EL (cell line): ENCODE results near the gene HYI.
"Not testable (repeated sequence)": the region's sequence is repeated elsewhere in the genome, so short reads cannot be mapped to it uniquely, and the experiment has no call there.

Experiments
- DNase-seq: peaks from one replicate; pipeline ENCODE4 v3.0.0-alpha.2; 2016

The HYI gene

DNA sequence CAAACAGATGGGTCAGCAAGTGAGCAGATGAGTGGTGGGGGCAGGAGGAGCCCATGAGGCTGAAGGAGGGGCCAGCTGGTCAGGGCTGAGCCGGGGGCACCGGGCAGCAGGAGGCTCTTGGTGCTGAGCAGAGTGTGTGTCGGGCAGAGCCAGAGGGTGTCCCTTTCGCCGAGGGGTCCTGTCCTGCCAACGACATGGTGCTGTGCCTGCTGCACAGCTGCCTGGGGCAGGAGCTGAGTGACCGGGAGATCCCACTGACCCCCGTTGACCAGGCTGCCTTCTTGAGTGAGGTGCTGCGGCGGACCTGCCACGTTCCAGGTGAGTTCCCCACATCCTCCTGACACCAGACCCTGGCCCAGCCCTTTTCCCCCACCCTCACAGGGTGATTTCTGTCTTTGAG is 27.5 kb downstream of the HYI start:
- no peak for DNase-seq

DNA sequence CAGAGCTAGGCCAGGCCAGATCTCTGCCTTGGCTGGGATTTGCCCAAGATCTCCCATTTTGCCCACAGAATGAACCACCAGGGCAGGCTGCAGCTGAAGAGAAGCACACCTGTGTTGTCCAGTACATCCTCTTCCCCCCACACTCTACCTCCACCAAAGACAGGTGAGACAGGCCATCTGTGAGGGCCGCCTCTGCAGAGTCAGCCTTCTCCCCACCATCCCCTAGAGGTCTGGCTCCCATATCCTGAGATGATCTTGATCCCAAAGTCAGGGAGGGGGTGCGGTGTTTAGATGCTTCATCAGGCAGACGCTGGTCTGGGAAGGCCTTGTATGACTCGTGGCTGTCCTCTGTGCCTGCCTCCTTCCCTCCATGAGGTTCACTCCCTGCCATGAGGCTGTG is 28.7 kb downstream of the HYI start:
- no peak for DNase-seq

DNA sequence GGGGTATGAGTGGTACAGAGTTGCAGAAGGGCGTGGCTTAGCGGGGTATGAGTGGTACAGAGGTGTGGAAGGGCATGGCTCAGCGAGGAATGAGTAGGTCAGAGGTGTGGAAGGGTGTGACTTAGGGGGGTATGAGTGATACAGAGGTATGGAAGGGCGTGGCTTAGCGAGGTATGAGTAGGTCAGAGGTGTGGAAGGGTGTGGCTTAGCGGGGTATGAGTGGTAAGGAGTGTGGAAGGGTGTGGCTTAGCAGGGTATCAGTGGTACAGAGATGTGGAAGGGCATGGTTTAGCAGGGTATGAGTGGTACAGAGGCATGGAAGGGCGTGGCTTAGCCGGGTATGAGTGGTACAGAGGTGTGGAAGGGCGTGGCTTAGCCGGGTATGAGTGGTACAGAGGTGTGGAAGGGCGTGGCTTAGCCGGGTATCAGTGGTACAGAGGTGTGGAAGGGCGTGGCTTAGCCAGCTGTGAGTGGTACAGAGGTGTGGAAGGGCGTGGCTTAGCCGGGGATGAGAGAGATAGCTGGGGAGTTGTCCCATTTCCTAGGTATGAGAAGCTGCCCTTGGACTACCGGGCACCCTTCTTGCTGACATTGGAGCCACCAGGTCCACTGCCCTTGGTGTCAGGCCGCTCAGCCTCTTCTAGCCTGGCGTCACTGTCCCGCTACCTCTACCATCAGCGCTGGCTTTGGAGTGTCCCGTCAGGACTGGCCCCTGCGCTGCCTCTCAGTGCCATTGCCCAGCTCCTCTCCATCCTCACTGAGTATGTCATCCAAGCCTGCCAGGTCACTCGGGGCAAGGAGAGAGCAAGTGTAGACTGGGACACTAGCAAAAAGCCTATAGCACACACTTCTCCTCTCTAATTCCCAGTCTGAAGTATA is 29.8 kb downstream of the HYI start:
- DNase-seq, result no peak

DNA sequence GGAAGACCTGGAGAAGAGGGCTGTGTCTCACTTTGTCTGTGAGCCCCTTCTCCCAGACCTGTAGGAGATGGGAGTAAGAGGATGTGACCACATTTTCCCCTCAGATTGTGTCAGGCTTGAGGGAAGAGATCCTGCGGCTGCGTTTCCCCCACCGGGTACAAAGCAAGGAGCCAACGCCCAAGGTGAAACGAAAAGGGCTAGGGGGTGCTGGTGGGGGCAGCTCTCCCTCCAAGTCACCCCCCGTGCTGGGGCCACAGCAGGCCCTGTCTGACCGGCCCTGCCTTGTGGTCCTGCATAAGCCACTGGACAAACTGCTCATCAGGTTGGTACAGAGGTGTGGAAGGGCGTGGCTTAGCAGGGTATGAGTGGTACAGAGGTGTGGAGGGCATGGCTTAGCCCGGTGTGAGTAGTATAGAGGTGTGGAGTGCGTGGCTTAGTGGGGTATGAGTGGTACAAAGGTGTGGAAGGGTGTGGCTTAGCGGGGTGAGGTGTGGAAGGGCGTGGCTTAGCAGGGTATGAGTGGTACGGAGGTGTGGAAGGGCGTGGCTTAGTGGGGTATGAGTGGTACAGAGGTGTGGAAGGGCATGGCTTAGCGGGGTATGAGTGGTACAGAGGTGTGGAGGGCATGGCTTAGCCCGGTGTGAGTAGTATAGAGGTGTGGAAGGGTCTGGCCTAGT is 30.6 kb downstream of the HYI start:
- no peak for DNase-seq

DNA sequence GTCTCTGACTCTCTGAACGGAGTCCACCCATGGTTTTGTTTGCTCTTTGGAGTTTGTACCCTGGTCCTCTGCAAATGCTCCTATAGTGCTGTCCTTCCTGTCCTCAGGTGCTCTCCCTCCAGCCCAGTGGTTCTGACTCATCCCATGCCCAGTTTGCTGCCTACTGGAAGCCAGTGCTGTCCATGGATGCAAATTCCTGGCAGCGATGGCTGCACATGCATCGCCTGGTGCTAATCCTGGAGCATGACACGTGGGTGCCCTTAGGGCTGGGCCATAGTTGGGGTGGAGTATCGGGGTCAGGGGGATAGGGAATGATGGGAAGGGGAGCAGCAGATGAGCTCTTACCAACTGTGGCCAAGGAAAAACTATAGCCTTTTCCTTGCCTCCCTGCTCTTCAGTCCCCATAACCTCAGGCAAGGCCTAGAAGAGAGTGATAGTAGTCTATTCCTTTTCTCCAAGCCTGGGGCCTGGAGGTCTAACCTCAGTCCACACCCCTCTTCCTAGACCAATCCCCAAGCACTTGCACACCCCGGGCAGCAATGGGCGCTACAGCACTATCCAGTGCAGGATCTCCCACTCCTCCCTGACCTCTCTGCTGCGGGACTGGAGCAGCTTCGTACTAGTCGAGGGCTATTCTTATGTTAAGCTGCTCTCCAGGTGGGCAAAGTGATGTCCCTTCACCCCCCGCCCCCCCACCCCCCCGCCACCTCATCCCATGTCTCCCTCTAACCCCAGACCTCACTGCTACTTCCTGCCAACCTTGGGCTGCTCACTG is 31.6 kb downstream of the HYI start:
- no peak for DNase-seq

DNA sequence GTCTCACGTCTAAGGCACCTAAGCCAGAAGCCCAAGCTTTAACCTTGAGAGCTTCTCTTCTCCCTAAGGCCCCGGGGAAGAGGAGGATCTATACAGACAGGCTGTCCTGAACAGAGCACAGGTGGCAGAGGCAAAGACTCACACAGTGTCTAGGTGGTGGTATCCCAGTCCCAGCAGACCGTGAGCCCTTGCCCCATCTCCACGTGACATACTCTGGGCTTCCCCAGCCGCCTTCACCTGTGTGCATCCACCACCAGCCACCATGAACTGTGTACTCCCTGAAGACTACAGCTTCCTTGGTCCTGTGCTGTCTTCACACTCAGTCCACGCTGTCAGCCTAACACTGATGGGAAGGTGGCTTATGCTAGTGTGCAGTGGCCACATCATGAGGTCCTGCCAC is 32.3 kb downstream of the HYI start:
- DNase-seq, result no peak

DNA sequence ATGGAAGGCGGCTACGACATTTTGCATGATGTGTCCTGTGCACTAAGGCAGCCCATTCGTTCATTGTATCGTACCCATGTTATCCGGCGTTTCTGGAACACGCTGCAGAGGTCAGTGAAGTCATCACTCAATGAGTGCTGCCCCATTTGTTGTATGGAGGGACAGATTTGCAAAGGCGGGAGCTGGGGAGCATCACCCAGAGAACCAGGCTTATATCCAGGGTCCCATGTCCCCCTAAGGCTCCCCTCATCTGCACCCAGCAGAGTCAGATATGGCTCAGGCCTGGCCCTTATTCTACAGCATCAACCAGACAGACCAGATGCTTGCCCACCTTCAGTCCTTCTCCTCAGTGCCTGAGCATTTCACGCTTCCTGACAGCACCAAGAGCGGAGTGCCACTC is 32.9 kb downstream of the HYI start:
- DNase-seq, result no peak

DNA sequence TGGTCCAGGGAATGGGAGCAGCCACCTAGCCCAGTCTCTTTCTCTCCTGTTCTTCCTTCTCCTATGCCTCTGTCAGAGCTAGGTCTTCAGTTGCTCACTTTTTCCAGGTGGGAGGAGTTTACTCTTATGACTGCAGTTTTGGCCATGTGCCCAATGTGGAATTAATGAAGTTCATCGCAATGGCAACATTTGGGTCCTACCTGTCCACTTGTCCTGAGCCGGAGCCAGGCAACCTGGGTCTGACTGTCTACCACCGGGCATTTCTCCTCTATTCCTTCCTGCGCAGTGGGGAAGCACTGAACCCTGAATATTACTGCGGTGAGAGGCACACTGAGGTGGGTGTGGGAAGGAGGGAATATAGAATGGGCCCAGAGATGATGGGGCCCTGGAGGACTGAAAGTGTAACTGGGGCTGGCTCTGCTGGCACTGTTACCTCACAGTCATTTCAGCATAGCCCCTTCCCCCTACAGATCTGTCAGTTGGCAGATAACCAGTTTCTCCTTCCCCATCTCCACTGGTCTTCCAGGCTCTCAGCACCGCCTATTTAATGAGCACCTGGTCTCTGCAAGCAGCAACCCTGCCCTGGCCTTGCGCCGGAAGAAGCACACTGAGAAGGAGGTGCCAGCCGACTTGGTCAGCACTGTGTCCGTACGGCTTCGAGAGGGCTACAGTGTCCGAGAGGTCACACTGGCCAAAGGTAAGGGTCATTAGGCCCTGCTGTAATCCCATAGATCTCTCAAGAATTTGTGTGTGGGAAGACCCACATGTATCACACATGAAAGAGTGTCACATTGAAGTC is 33.9 kb downstream of the HYI start:
- no peak for DNase-seq

DNA sequence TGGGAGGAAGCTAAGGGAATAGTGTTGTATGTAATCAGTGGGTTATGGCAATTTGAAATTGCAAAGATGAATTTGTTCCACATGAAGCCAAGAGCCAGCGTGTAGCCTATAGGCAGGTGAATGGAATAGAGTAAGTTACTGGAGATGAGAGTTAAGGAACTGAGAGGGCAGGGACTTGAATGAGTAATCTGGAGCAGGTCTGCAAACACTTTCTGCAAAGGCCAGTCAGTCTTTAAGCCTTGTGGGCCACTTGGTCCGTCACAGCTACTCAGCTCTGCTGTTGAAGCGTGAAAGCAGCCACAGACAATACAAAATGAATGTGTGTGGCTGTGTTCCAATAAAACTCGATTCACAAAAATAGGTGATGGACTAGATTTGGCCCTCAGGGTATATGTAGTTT is 34.9 kb downstream of the HYI start:
- no peak for DNase-seq

DNA sequence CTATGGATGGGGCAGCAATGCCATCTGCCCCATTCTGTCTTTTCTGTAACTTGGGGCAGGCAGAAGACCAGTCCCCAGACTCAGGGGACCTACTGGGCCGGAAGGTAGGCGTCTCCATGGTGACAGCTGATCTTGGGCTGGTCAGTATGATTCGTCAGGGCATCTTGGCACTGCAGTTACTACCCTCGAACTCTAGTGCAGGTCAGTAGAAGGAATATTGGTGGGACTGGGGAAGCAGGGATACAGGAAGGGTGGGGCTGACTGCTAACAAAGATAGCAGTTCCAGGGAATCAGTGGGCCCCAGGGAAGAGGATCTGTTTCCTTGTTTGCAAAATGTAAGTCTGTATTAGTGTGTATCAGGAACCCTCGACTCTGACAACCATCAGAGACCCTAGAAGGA is 37.8 kb downstream of the HYI start:
- no peak for DNase-seq

DNA sequence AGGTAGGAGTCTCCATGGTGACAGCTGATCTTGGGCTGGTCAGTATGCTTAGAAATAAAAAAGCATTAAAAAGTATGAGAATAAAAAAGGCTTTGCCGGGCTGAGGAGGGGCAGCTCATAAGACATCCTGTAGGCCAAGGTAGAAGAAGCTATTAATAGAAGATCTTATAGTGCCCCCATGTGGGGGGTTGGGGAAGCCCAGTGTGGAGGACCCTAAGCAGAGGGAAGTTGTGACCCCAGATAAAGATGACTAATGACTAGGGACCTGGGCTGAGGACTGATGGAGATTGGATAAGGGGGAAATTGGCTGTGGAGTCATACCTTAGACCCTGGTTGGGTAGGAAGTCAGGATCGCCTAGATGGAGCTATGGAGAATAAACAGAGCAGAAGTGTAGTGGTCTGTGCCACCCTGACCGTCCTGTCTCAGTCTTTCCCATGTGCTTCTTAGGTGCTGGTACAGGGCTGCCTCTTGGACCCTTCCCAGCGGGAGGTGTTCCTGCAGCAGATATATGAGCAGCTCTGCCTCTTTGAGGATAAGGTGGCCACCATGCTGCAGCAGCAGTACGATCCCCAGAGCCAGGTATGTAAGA is 39.0 kb downstream of the HYI start:
- peak; percentile 56 for DNase-seq

DNA sequence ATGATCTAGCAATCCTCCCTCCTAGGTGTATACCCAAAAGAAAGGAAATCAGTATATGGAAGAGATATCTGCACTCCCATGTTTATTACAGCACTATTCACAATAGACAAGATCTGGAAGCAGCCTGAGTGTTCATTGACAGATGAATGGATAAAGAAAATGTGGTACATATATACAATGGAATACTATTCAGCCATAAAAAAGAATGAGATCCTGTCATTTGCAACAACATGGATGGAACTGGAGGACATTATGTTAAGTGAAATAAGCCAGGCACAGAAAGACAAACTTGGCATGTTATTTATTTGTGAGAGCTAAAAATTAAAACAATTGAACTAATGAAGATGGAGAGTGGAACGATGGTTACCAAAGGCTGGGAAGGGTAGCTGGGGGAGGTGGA is 40.3 kb downstream of the HYI start:
- not testable (repeated sequence) for DNase-seq

DNA sequence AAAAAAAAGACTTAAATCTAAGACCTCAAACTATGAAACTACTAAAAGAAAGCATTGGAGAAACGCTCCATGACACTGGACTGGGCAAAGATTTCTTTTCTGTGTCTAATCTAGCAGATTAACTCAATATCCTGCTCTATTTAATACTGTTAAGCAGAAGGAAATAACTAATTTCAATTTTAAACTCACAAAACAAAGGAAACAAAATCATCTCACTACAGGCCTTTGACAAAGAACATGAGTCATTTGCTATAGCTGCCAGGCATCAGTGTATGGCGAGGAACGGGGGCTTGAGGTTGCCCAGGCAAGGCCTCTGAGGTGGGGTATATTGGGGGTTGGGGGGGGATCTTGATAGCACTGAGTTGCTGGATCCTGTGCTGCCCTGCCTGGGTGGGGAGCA is 43.2 kb downstream of the HYI start:
- DNase-seq, result no peak

DNA sequence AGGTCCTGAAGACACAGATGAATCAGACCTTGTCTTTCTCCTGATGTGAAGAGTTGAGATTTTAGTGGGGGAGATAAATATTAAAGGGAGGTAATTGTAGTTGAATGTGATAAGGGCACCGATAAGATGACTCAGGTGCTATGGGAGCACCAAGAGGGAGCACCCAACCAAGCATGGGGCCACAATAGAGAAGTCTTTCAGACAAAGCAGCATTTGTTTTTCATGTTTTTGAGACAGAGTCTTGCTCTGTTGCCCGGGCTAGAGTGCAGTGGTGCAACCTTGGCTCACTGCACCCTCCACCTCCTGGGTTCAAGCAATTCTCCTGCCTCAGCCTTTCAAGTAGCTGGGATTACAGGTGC is 47.9 kb downstream of the HYI start:
- DNase-seq, result no peak

DNA sequence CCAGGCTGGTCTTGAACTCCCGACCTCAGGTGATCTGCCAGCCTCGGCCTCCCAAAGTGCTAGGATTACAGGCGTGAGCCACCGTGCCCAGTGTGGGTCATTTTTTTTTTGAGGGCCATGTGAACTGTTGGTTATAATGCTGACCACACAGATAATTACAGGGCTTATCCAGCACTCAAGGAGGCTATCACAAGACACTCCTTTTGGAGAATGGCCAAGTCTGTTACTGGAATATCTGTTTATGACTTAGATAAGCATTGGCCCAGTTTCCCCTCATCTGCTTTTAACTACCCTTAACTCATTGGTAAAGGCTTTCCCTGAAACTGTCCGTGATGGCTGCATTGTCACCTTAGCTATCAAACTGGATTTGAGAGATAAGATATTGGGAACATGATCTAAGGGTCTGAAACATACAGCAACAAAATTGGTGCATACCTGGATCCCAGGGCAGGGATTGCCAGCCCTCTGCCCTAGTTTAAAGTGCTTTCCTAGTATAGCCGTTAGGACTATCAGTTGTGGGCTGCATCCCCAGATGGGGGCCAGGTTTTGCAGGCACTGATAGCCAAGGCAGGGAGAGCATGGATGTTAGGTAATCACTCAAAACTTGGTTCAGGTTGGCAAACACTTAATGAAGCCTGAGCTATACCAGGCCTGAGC is 48.4 kb downstream of the HYI start:
- no peak for DNase-seq

DNA sequence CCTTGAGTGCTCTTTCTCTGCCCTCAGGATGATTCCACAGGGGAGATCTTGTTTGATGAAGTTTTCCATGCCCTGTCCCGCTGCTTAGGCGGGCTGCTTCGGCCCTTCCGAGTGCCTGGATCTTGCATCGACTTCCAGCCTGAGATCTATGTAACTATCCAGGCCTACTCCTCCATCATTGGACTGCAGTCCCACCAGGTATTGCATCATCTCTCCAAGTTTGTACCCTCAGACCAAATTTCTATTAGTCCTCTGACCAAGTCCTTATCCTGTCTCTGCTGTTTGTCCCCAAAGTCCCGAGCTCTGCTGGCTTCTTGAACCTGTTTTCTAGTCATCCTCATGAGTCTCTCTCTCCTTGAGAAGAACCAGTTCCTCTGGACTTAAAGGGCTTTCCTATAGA is 49.4 kb downstream of the HYI start:
- no peak for DNase-seq

DNA sequence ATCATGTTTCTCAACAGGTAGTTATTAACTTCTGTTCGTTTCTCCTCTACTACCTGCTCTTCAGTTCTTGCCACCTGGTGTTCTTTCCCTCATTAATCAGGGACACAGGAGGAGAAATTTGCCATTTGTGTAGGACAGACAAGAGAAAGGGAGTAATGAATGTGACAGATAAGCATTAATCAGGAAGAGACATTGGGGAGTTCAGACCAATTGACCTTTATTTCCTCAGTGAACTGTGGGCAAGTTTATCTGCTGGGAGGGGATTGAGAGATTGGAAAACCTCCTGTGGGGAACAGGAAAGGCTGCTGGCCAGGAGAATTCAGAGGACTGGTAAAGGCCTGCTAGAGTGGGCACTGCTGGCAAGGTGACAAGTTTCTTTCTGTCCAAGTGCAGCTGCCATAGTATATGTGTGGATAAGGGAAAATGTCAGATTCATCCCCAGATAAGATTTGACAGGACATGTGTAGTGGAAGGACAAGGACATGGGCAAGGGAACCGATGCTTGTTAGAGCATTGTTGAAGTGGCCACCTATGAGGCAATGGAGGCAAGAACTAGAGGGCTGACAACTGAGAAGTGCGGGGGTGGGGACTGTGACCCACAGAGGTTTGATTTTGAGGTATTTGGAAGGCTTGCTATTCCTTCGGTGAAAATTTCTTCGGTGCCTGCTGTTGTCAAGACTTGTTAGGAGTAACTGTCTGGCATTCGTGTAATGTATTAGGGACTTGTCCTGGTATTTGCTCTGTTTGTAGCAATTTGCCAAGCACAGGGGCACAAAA is 51.5 kb downstream of the HYI start:
- DNase-seq, result no peak
